GM21723 (cell line): Measurements from ENCODE around the gene IKBKE.

Experiments
- ATAC-seq: cut with Tn5 transposase; IDR thresholded peaks from one replicate; pipeline ENCODE4 v1.9.1; 2021; ENCODE audit warnings: mild to moderate bottlenecking, moderate library complexity; ENCODE audit not compliant: unreplicated experiment

The IKBKE gene

DNA sequence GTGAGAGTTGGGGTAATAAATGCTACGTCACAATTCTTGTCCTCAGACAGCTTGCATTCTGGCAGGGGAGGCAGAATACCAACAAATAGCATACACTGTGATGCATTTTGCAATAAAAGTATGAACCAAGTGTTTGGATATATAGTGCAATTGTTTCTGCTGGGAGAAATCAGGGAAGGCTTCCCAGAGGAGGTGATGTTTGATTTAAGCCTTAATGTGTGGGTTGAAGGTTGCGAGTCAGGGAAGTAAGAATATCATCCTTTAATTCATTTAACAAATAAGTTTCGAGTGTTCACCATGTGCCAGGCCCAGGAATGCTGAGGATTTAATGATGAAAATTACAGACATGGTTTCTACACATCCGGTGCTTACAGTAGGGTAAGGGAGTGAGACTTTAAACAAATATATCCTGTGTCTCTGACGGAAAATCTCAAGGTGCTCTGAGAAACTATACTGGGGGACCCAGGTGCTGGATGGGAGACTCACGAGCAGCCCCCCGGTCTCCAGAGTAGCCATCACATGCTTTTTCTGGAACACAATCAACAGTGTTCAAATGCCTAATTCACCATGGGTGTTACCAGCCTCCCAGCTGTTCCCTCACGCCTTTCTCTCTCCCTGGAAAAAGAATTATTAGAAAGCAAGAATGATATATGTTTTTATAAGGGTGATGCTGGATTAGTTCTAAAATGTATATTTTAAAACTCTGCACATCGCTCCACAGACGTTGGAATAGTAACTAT is 68.8 kb downstream of the IKBKE start:
- ATAC-seq, result no peak

DNA sequence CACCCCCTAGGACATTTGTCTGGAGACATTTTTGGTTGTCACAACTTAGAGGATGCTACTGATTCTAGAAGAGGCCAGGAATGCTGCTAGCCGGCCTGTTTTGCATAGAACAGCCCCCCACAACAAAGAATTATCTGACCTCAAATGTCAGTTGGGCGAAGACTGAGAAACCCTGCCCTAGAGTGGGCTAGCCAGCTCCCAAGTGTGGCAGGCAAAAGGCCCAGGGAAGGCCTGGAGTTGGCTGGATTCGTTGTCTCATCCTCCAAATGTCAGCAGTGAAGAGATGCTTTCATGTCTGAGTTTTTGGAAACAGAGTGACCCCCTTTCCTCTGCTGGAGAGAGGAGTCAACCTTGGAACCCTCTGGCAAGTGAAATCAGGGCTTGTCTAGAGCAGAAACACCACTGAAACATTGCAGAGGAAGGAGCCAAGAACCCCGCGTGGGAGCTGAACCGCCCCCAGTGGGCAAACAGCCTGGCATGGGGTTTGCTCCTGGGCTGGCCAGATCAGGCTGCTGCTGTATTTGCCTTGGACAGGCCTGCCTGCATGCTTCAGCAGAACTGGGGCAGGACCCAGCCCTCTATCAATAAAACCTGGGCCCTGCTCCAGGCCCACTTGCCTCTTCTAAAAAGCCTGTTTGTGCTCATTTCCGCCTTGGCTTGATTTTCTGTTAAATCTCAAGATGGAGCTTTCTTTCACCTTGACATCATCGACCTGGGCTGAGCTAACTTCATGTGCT is 69.9 kb downstream of the IKBKE start:
- no peak for ATAC-seq

DNA sequence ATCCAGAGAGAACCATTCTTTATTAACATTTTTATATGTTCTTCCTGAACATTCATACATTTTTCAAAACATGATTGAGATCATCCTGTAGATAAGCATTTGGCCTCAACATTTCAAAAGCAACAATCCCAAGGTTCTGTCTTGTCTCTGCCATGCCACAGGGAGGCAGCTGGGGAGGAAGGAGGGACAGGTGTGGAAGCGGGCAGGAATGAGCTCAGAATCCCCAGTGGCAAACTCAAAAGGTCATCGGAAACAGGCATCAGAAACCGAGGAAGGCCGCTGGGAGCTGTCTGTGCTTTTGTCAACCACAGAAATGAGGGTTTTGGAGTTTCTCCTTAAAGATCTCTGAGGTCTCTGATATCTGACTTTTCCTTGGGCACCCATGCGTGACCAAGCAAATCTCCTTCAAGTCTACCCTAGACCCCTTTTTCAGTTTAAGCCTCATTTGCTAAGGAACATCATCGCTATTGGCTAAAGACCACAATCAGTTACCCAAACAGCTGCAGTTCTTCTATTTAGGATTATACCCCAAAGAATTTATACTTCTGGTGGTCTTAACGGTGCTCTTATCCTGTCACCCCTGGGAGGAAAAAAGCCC is 71.1 kb downstream of the IKBKE start:
- ATAC-seq, result no peak

DNA sequence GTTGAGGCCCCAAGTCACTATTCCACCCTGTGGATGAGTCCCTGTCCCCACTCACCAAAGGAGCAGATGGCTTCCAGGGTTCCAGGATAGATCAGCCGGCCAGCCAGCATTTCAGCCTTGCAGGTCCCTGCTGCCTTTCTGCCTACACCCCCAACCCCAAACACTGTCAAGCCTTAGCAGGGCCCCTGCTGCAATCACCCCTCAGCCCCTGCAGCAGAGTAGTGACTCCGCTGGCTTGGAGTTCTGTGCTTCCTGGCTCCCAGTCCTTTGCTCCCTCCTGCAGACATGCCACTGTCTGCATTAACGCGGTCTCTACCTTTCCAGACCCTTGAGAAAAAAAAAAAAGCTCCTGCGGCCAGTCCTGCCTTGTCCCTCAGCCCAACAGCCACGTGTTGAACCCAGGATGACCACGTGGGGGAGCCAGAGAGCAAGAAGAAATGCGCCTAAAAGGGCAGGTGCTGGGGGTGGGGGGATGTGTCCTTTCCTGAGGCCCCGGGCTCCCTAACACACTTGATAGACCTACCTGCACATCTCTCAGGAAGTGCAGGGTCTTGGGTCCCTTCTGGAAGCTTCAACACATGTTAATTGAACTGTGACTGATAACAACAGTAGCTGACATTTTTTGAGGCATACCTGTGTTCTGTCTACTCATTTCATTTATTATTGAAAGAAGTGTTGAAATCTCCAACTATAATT is 74.4 kb downstream of the IKBKE start:
- peak; percentile 70 for ATAC-seq

DNA sequence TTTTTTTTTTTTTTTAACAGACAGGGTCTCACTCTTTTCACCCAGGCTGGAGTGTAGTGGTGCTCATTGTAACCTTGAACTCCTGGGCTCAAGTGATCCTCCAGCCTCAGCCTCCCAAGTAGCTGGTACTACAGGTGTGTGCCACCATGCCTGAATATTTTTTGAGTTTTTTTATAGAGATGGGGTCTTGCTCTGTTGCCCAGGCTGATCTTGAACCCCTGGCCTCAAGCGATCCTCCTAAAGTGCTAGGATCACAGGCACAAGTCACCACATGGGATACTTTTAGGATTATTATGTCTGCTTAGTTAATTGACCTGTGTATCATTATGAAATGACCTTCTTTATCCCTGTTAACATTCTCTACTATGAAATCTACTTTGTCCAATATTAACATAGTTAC is 75.1 kb downstream of the IKBKE start:
- ATAC-seq, result no peak
